ENCODE results near the gene RELN.
"Not testable (repeated sequence)": the region's sequence is repeated elsewhere in the genome, so short reads cannot be mapped to it uniquely, and the experiment has no call there.

Gene RELN

DNA sequence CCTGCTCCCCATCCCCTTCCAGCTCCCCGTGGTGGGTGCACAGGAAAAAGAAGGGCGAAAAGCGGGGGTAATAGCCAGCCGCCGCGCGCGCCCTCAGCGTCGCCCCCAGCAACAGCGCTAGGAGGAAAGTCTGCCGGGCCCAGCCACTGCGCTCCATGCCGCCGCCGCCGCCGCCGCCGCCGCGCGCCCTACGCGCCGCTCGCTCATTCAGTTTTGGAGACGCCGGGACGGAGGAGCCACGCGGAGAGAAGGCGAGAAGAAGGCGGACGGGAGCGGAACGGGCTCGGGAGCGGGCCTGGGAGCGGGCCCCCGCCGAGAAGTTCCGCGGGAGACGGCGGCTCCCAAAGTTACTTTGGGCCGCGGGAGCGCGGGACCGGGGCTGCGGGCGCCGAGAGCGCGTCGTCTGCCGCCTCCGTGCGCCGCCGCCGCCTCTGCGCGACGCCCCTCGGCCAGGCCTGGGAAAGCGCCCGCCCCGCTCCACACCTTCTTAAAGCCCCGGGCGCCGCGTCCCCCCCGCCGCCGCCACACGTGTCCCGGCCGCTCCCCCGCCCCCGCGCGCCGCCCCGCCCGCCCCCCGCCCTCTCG lies at the start of gene RELN:
TSS of gene RELN (minus strand) at position 459 of the 585 bp plus-strand sequence. CDS start at position 157, 302 bp downstream.
- DNase-seq, result no peak

- DNase-seq, result no peak
These were observed 48.7 kb upstream of the RELN start for GRCh38 chr7:104038136-104038535.

GRCh38 chr7:104036889-104037288 lies 47.4 kb upstream of the RELN start:
- DNase-seq, result not testable (repeated sequence)

GRCh38 chr7:104035351-104035750 lies 45.9 kb upstream of the RELN start:
- no peak for DNase-seq

DNA sequence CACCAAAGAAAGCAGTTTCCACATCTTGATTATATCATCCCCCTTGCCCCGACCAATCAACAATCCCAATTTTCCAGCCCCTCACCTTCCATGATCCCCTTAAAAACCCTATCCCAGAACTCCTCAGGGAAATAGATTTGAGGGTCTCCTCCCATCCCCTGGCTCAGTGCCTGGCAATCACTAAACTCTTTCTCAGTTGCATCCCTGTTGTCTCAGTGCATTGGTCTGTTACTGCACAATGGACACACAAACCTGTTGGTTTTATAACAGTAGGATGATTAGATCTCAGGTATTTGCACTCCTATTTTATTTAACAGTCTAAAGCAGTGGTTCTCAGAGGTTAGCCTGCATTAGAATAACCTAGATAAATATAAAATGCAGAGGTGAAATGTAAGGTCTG lies 45.2 kb upstream of the RELN start:
- no peak for DNase-seq

GRCh38 chr7:104033837-104034236 lies 44.4 kb upstream of the RELN start:
- no peak for DNase-seq

DNA sequence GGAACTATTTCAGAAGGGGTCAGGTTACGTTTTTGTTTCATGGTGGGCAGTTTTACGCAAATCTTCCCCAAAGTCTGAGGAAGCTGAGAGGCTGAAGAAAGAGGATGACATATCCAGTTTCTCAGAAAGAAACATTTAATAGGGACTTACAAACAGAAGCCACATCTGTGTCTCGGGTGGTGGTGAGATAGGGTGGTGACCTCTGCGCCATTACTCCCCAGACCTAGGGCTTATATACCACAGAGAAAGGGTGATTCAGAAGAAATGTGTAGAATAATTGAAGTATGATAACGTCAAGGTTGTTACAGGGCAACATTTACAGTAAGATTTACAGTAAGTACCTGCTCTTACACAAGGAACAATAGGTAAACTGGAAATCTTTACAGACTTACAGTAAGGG lies 43.0 kb upstream of the RELN start:
- DNase-seq, result no peak

DNA sequence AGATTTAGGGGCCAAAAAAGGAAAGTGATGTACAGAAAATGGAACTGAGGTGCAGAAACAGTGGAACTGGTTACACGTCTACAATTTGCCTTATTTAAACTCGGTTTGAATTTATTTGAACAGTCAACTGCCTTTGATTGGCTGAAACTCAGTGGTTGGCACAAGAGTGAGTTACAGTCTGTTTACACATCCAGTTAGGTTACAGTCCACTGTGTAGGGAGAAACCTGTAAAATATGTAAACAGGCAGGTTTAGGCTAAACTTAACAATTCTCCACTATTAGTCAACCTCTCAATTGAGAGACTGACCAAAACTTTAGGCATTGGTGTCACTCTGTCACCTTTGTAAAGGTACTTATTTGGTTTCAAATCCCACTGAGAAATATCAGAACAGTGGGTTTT lies 40.3 kb upstream of the RELN start:
- no peak for DNase-seq

GRCh38 chr7:104024632-104025031 lies 35.2 kb upstream of the RELN start:
- no peak for DNase-seq

GRCh38 chr7:104023100-104023499 lies 33.6 kb upstream of the RELN start:
- no peak for DNase-seq

- DNase-seq, result no peak
These were observed 29.0 kb upstream of the RELN start for GRCh38 chr7:104018425-104018824.

- no peak for DNase-seq
These were observed 27.5 kb upstream of the RELN start for GRCh38 chr7:104017001-104017400.

- no peak for DNase-seq
These were observed 23.4 kb upstream of the RELN start for GRCh38 chr7:104012835-104013234.

- no peak for DNase-seq
These were observed 22.4 kb upstream of the RELN start for GRCh38 chr7:104011829-104012228.

DNA sequence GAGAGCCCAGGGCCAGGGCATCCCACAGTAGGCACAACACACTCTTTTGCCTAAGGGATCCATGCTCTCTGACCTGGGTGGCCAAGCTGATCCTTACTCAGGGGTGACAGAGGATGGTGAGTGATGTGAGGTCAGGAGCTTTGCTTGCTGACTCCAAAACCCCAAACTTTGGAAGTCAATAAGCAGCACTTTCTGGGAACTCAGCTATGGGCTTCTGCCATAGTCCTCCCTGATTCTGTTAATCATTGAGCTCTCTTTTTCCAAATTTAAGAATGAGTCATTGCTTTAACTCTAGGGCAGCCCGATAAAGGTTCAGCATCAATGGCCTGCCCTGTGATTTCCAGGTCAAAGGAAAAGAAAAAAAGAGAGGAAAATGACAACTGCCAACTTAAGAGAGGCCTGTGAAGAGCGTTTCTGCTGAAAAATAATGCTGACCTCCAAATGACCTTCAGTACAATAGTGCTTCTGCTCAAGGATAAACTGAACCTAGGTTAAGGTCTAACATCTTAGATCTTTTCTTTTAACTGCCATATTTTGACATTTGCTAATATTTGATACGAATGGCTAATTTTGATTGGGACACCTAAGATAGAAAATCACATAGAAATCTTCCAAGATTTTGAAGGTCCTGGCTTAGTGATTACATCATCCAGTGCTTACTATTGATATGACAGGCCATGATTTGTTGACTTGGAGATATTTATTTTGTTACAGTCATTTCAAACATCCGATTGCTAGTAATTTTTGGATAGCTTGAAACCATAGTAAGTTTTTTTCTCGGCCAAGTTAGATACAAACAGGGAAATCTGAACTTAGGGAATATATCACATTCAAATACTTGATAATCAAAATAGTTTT lies 20.8 kb upstream of the RELN start:
- DNase-seq, result no peak

GRCh38 chr7:104008107-104008506 lies 18.6 kb upstream of the RELN start:
- DNase-seq, result no peak

GRCh38 chr7:104007614-104008013 lies 18.2 kb upstream of the RELN start:
- no peak for DNase-seq

GRCh38 chr7:104005197-104005596 lies 15.7 kb upstream of the RELN start:
- DNase-seq, result no peak

- DNase-seq, result no peak
These were observed 7.2 kb upstream of the RELN start for GRCh38 chr7:103996639-103997038.

- no peak for DNase-seq
These were observed 6.6 kb upstream of the RELN start for GRCh38 chr7:103996017-103996551.

DNA sequence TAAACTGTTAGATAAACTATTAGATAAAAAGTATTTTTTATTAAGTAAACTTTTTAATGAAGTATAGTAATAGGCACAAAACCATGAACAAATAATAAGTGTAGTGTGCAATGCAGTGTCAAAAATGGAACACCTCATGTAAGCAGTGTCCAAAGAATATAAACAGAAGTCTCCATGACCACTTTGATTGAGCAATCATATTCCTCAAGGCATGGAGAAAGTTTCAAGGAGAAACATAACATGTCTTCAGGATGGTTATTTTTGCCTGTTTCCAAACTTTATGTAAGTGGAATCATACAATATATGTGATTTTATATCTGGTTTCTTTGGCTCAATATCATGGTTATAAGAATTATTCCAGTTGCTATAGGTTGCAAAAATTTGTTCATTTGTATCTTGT lies 6.1 kb upstream of the RELN start:
- DNase-seq, result no peak

DNA sequence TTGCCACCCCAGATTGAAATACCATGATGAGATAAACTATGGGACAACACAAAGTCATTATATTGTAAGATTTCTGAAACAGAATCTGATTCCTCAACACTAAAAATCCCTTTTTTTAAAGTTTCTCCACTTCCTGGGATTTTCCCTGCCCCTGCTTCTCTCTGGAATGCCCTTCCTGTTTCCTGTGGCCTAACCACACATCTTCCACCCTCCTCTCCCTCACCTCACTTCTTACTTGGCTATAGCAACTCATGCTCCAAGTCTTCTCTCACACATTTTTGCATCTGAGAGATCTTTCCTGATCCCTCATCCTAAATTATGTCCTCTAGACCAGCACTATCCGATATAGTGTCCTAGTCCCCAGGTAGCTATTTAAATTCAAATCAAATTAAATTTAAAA lies 4.1 kb upstream of the RELN start:
- DNase-seq, result no peak

DNA sequence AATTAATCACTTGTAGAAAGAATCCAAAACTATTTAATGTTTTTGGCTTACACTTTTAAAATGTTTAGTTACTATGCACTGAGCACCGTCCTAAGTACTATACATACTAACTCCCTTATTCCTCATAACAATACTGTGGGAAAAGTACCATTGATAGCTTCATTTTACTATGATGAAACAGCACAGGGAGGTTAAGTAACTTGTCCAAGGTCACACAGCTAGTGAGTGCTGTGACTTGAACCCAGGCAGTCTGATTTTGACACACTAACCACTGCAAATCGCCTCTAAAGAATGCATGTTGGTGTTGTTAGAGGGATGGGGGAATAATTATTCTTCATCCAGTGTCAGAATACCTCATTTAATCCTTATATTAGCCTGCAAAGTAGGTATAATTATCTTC lies 1.9 kb upstream of the RELN start:
- DNase-seq, result no peak

- no peak for DNase-seq
These were observed 1.5 kb upstream of the RELN start for GRCh38 chr7:103990991-103991390.
